Measurements from ENCODE around the gene ZMIZ1.

DNA sequence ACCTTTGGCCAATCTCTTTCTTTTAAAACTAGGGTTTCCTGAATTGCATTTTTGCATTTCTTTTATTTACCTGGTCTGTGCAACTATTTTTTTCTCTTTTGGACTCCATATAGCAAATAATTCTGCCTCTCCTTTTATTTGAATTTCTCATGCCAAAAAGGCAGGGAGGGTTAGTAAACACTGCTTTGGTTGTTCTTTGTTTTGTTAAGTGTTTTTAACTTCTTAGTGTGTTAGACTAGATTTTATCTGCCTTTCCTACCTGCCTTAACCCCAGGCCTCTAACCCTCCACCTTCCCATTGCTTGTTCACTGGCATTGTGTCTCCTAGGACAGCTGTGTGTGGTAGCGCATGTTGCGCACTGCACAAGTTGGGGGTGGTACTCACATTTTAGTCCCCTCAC lies 18.1 kb downstream of the ZMIZ1 start:
- TF ChIP-seq CTCF (IDR thresholded peaks at IDR 0.05): no peak
- TF ChIP-seq POLR2A (IDR thresholded peaks at IDR 0.05): no peak
- TF ChIP-seq EP300 (IDR thresholded peaks at IDR 0.05): no peak
- TF ChIP-seq POLR2AphosphoS5 (IDR thresholded peaks at IDR 0.05): no peak
